BLaER1 treated with 17β-estradiol and CSF1 and Interleukin-3, amounts not matched to agents 10 nM and 100 nM (cell line): ENCODE results near the gene APCDD1.

Experiments
- H3K27ac ChIP-seq, 11 experiments: shearing (Covaris generic); formaldehyde crosslinking; 2 replicates each; pipeline ENCODE4 v1.8.1; 2022
- H3K27me3 ChIP-seq, 11 experiments: shearing (Covaris generic); formaldehyde crosslinking; 2 replicates each; pipeline ENCODE4 v1.8.1; 2022
- H3K36me3 ChIP-seq, 11 experiments: shearing (Covaris generic); formaldehyde crosslinking; 2 replicates each; pipeline ENCODE4 v1.8.1; 2022
- H3K4me1 ChIP-seq, 10 experiments: shearing (Covaris generic); formaldehyde crosslinking; 2 replicates each; pipeline ENCODE4 v1.8.1; 2022
- H3K4me2 ChIP-seq, 11 experiments: shearing (Covaris generic); formaldehyde crosslinking; 2 replicates each; pipeline ENCODE4 v1.8.1; 2022
- H3K4me3 ChIP-seq, 10 experiments: shearing (Covaris generic); formaldehyde crosslinking; 2 replicates each; pipeline ENCODE4 v1.8.1; 2022
- H3K9ac ChIP-seq, 11 experiments: shearing (Covaris generic); formaldehyde crosslinking; 2 replicates each; pipeline ENCODE4 v1.8.1; 2022
- H3K9me3 ChIP-seq, 11 experiments: shearing (Covaris generic); formaldehyde crosslinking; replicated peaks in 1 of 11; 2 replicates each; pipeline ENCODE4 v1.8.1; 2022
- H4K20me1 ChIP-seq, 11 experiments: shearing (Covaris generic); formaldehyde crosslinking; 2 replicates each; pipeline ENCODE4 v1.8.1; 2022
- Cebpa-rat ChIP-seq, 11 experiments: shearing (Covaris generic); IDR thresholded peaks; 2 replicates each; pipeline ENCODE4 v1.8.1; 2022

The APCDD1 gene

DNA sequence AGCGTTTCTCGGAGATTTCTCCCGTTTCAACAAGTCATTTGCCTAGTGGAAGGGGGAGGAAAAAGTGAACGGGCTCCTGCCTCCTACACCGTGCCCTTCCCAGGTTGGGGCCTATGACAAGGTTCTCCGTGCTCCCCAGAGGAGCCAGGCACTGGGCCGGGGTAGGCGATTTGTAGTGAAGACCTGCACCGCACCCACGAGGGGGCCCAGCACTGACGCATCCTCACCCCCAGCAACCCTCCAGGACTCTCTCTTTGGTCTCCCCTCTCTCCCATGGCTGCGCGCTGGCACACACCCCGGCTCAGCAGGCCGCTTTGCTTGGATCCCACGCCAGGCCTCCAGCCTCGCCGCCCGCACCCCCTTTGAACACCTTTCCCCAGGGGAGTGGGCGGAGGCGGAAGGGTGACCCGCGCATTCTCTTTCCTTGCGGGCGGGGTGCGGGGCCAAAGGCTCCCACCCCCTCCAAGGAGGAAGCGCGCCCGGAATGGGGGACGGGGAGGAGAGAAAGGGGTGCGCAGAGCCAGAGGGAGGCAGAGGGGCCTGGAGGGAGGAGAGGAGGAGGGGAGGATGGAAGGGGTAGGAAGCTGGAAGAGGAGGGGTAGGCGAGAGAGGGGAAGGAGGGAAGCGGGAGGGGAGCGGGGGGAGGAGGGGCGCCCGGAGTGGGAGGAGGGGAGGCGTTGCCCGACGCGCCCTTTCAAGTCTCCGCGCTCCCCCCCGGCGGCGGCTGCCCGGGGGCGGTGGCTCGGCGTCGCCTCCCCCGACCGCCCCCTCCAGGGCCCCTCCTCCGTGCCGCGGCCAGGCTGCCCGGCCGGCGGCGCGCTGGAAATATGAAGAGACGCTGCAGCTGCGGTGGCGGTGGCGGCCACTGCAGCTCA, at the start of gene APCDD1:
TSS of gene APCDD1 (plus strand) at position 830 of the 875 bp plus-strand sequence. CDS start 347 bp downstream, outside the sequence.
- H4K20me1 ChIP-seq: no peaks in the 10 kb centered on the region
- peaks cover 11 to 46% (median 33%) of the 10 kb centered on the region in 10 experiments for H3K4me1 ChIP-seq
- no peaks in the 10 kb centered on the region for H3K9me3 ChIP-seq
- no peak for TF ChIP-seq Cebpa-rat (IDR thresholded peaks at IDR 0.05)
- H3K27ac ChIP-seq: peak within 1 kb of the TSS; percentile 53 to 79 (median 73); a peak in 21 of 22 replicates
- H3K4me2 ChIP-seq: peak within 1 kb of the TSS; percentile 91 to 99 (median 98)
- peak within 1 kb of the TSS; percentile 67 to 79 (median 72) for H3K4me3 ChIP-seq
- H3K27me3 ChIP-seq: peaks cover 24 to 47% (median 33%) of the 10 kb centered on the region in 11 experiments
- no peaks in the 10 kb centered on the region for H3K36me3 ChIP-seq
- H3K9ac ChIP-seq: peak within 1 kb of the TSS; percentile 63 to 85 (median 81)

DNA sequence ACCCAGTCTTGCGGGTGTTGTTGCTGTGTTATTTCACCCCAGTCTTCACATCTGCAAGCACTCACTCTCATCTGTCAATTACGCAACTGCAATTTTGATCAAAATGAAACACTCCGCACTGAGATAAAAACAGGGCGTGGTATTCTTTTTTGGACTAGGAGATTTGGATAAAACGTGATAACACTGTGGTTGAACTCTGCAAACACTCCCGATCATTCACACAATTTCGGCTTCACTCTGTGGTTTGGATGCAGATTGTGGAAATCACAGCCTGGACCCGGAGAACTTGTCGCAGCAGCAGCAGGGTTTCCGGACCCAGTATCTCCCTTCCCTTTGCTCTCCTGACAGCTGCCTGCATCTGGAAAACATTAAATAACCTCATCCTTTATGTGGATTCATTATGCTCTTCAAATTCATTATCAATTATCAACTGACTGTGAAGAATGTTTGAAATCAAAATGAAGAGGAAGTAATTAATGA, 49.4 kb upstream of the APCDD1 start:
- Histone ChIP-seq H3K27me3 (no peaks in the 10 kb centered on the region), H3K9me3 (no peaks in the 10 kb centered on the region), H3K4me3 (no peak overlapping the region), H3K4me2 (no peak overlapping the region), H3K36me3 (no peaks in the 10 kb centered on the region), H3K9ac (no peak overlapping the region), H3K27ac (no peak overlapping the region), H3K4me1 (peaks cover 0 to 23% (median 10%) of the 10 kb centered on the region in 10 experiments; a peak in 15 of 20 replicates), H4K20me1 (no peaks in the 10 kb centered on the region)
- TF ChIP-seq Cebpa-rat (IDR thresholded peaks at IDR 0.05): peak in 2 of 11 experiments; percentile 16 to 37; a peak in 2 of 22 replicates

DNA sequence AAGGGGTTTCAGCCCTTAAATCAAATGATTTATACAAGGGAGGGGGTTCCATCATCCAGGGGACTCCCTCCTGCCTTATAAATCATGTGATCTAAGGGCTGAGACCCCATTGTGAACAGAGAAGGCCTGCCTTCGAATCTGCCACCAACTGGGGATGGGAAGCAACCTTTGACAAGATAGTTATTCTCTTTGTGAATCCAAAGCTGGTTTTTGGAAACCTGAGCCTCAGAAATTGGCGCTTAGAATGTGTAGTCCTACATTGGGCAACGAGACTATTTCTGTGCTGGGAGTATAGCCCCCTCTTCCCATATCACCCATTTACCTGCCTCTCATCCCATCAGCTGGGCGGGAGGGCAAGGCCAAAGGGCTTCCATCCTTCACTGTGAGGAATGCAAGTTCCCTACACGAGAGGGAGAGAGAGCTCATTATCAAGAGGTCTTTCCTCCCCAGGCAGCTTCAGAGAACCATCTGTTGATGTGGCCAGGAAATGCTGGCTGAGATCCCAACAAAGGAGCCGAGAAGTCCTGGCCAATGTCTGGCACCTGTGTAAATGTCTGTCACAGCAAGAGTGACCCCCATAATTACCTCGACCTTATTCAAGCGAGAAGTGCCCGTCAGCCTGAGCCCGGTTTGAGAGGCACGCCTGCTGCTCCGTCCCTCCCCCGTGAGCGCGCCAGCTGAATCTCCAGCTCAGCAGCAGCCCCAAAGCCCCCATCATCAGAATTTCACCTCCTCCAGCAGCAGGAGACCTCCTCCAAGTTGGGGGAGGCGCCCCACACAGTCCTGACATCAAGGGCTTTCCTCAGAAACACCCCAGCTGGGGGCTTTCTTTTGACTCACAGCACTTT, 48.4 kb upstream of the APCDD1 start:
- Histone ChIP-seq H3K4me3 (no peak overlapping the region), H3K9ac (no peak overlapping the region), H3K36me3 (no peaks in the 10 kb centered on the region), H3K4me1 (peaks cover 0 to 13% (median 1%) of the 10 kb centered on the region in 10 experiments; a peak in 12 of 20 replicates), H4K20me1 (no peaks in the 10 kb centered on the region), H3K4me2 (no peak overlapping the region), H3K27me3 (no peaks in the 10 kb centered on the region), H3K27ac (no peak overlapping the region), H3K9me3 (no peaks in the 10 kb centered on the region)
- no peak for TF ChIP-seq Cebpa-rat (IDR thresholded peaks at IDR 0.05)

DNA sequence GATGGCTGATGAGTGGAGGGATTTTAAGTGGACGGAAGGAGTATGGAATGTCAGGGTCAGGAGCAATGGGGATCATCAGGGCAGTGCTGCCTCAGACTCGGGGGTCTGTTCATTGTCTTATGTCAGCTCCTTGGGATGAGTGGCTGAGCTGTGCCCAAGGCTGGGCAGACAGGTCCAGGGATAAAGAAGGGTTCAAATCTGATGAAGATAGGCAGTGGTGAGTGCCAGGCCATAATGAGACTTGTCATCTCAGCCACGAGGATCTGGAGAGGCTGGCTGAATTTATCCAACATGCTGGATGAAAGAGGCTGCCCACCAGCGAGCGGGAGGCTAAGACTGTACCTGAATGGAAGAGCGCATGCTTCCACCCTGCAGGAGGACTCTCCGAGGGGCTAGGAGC, 46.3 kb upstream of the APCDD1 start:
- Histone ChIP-seq H3K36me3 (no peaks in the 10 kb centered on the region), H3K27ac (no peak overlapping the region), H3K4me2 (no peak overlapping the region), H3K27me3 (no peaks in the 10 kb centered on the region), H4K20me1 (no peaks in the 10 kb centered on the region), H3K4me1 (no peaks in the 10 kb centered on the region; a peak in 1 of 20 replicates), H3K9ac (no peak overlapping the region), H3K4me3 (no peak overlapping the region), H3K9me3 (no peaks in the 10 kb centered on the region; a peak in 2 of 22 replicates)
- no peak for TF ChIP-seq Cebpa-rat (IDR thresholded peaks at IDR 0.05)

DNA sequence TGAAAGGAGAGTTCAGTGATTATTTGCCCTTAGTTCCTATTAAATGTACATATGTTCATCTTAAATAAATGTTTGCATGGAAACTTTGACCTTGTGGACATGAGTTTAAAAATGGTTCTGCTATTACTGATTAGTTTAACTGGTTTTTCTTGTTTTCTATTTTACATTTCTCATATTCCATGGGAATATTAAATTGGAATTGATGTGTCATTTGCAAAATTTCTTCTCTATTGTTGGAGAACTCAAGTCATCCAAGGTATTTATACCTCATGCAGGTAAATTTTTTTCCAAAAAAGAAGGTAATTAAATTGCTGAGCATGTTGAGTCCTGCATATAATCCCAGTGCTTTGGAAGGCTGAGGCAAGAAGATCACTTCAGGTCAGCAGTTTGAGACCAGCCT, 45.4 kb upstream of the APCDD1 start:
- H3K4me2 ChIP-seq: no peak overlapping the region
- H3K4me1 ChIP-seq: peaks cover 0 to 7% (median 6%) of the 10 kb centered on the region in 10 experiments; a peak in 8 of 20 replicates
- no peak overlapping the region for H3K27ac ChIP-seq
- H4K20me1 ChIP-seq: no peaks in the 10 kb centered on the region
- H3K27me3 ChIP-seq: no peaks in the 10 kb centered on the region
- H3K9ac ChIP-seq: no peak overlapping the region
- no peak for TF ChIP-seq Cebpa-rat (IDR thresholded peaks at IDR 0.05)
- H3K36me3 ChIP-seq: no peaks in the 10 kb centered on the region
- no peaks in the 10 kb centered on the region; a peak in 2 of 22 replicates for H3K9me3 ChIP-seq
- H3K4me3 ChIP-seq: no peak overlapping the region

DNA sequence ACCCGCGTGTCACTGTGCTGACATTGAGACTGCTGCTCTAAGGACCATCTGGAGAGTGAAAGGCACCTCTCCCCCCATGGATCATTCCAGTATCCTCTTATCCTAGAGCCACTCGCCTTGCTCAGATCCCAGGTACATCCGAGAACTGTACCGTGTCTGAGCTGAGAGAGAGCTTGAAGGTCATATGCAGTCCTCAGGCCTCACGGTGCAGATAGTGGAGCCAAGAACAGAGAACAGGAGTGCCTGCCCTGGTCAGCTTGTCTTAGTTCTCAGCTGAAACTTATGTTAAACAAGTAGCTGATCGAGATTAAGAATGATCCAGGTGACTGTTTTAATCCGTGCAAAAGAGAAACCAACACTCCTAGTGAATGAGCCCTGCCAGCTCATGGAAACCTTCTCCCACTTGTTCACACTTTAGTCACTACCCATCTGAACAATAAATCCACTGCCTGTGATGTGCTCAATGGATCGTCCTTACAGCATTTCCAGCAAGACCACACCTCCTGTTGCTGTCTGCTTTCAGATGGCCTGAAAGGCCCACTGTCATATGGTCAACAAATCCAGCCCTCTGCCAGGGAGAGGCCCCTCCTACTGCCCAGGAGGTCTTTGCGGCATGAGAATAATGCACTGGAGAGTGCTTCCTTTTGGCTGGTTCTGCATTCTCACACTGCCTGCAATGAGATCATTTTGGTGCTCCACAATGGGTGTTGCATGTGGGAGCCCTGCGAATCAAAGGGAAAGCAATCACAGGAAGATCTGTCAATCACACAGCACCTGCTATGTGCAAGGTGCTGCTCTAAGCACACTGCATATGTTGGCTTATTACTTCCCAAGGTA, 43.7 kb upstream of the APCDD1 start:
- TF ChIP-seq Cebpa-rat (IDR thresholded peaks at IDR 0.05): no peak
- H3K27ac ChIP-seq: no peak overlapping the region
- peaks cover 0 to 10% (median 7%) of the 10 kb centered on the region in 10 experiments; a peak in 8 of 20 replicates for H3K4me1 ChIP-seq
- no peak overlapping the region for H3K9ac ChIP-seq
- H3K36me3 ChIP-seq: no peaks in the 10 kb centered on the region
- H3K4me3 ChIP-seq: no peak overlapping the region
- H3K9me3 ChIP-seq: no peaks in the 10 kb centered on the region; a peak in 2 of 22 replicates
- no peaks in the 10 kb centered on the region for H3K27me3 ChIP-seq
- H4K20me1 ChIP-seq: no peaks in the 10 kb centered on the region
- no peak overlapping the region for H3K4me2 ChIP-seq

DNA sequence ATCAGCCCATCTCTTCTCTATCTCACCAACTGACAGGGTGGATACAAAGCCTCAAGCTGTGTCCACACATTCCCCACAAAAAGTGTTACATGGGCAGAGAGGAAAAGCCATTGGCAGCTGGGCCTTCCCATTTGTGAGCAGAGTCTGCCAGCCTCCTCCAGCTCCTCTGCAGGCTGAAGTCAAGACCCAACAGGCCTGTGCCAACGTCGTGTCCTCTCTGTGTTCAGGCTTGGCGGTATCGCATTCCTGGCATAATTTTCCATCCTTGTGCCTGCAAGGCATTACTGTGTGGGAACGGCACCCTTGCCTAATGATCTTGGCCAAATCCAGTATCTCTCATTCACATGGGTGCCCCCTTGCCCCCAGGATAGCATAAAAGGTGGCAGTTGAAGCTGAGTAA, 41.5 kb upstream of the APCDD1 start:
- H3K27me3 ChIP-seq: no peaks in the 10 kb centered on the region
- no peak overlapping the region for H3K4me2 ChIP-seq
- H3K4me3 ChIP-seq: no peak overlapping the region
- TF ChIP-seq Cebpa-rat (IDR thresholded peaks at IDR 0.05): no peak
- no peaks in the 10 kb centered on the region for H3K36me3 ChIP-seq
- H3K4me1 ChIP-seq: peaks cover 0 to 10% (median 7%) of the 10 kb centered on the region in 10 experiments; a peak in 8 of 20 replicates
- H3K27ac ChIP-seq: no peak overlapping the region
- H4K20me1 ChIP-seq: no peaks in the 10 kb centered on the region
- H3K9me3 ChIP-seq: no peaks in the 10 kb centered on the region; a peak in 2 of 22 replicates
- no peak overlapping the region for H3K9ac ChIP-seq

DNA sequence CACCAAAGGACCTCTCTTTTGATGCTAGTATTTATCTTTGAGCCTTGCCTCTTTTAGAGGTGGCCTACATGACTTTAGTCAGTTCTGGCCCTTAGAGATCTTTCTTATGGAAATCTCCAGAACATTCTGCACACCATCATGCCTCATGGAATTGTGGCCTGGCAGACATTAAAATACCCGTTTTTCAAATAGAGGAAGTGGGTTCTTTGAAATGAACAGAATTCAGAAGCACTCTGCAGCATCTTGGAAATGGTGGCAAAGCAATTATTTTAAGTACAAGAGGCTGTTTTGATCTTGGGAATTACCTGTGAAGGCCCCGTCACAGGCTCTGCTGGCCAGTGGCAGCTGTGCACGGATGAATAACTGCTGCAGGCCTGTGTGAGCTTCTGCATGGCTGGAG, 40.7 kb upstream of the APCDD1 start:
- no peaks in the 10 kb centered on the region for H3K36me3 ChIP-seq
- no peaks in the 10 kb centered on the region for H3K27me3 ChIP-seq
- H3K9me3 ChIP-seq: no peaks in the 10 kb centered on the region; a peak in 2 of 22 replicates
- H3K27ac ChIP-seq: no peak overlapping the region
- peak overlapping the region in 5 of 11 experiments; percentile 9 to 22 (median 17); a peak in 5 of 22 replicates for H3K4me2 ChIP-seq
- no peak overlapping the region for H3K9ac ChIP-seq
- H4K20me1 ChIP-seq: no peaks in the 10 kb centered on the region
- H3K4me3 ChIP-seq: no peak overlapping the region
- H3K4me1 ChIP-seq: peaks cover 0 to 10% (median 7%) of the 10 kb centered on the region in 10 experiments; a peak in 8 of 20 replicates
- no peak for TF ChIP-seq Cebpa-rat (IDR thresholded peaks at IDR 0.05)
